Effector memory CD4-positive, alpha-beta T cell (primary cell): ENCODE data around the gene TAF11L8.
"Not testable (repeated sequence)": the region's sequence is repeated elsewhere in the genome, so short reads cannot be mapped to it uniquely, and the experiment has no call there.

Experiments used
- DNase-seq, 3 donors: peaks; one replicate each; pipeline ENCODE4 v3.0.0-alpha.2; 2020
- H3K27ac ChIP-seq: 2 replicates; pipeline ENCODE4 v1.7.0; 2013; ENCODE audit warnings: mild to moderate bottlenecking, low read length, moderate library complexity; ENCODE audit not compliant: insufficient read depth, poor library complexity, severe bottlenecking
- H3K27me3 ChIP-seq: replicated peaks from 2 replicates; pipeline ENCODE4 v1.7.0; 2013; ENCODE audit warnings: mild to moderate bottlenecking, low read length; ENCODE audit not compliant: insufficient read depth, control insufficient read depth, poor library complexity, severe bottlenecking
- H3K36me3 ChIP-seq: 2 replicates; pipeline ENCODE4 v1.7.0; 2013; ENCODE audit warnings: mild to moderate bottlenecking, low read length, moderate library complexity; ENCODE audit not compliant: control insufficient read depth, insufficient read depth
- H3K4me1 ChIP-seq: 2 replicates; pipeline ENCODE4 v1.7.0; 2013; ENCODE audit warnings: low read length, mild to moderate bottlenecking; ENCODE audit not compliant: control insufficient read depth, insufficient read depth, poor library complexity, severe bottlenecking
- H3K4me3 ChIP-seq: 2 replicates; pipeline ENCODE4 v1.7.0; 2013; ENCODE audit warnings: low read length, low read depth, mild to moderate bottlenecking; ENCODE audit not compliant: insufficient read depth, poor library complexity, severe bottlenecking
- H3K9me3 ChIP-seq: 2 replicates; pipeline ENCODE4 v1.7.0; 2013; ENCODE audit warnings: mild to moderate bottlenecking, low read length, moderate library complexity; ENCODE audit not compliant: control insufficient read depth

TAF11L8 gene

DNA sequence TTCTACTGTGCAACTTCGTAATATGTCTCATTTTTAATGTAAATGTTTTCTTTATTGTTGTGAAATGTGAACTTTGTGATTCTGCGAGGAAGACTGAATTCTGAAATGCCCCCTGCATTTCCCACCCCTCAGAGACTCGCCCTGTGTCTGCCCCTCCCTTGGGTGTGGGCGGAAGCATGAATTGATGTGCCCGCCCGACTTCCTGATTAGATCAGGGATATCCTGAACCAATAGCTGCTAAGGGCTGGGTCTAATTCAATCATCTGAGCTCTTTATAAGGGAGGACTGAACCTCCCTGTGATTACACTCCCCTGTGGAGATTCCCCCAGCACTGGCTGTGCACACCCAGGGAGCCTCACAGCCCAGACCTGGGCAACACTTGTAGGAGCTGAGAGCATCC is 13.1 kb upstream of the TAF11L8 start, which contains the start of gene TAF11L11:
TAF11L11 (plus strand) TSS at position 304 of the 400 bp plus-strand sequence.
- H3K4me1 ChIP-seq, H3K36me3 ChIP-seq, DNase-seq, H3K27me3 ChIP-seq, H3K9me3 ChIP-seq, H3K4me3 ChIP-seq, H3K27ac ChIP-seq: not testable (repeated sequence)

DNA sequence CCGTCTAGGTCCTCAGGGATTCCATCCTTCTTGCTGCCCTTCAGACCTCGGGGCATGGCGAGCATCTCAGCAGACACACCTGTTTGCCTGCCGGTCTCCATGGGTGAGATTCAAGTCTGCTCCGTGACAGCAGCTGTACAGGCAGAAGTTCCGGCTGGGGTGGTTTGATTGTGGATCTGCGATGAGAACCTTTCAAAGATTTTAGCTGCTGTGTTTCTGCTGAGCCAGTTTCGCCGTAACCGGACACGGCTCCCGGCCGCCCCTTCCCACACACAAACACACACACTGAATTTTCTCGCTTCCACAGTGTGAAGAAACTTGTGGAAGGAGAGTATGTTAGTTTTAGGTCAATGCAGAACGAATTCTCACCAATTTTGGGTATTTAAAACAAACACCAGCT is 7.0 kb upstream of the TAF11L8 start, which contains the start of gene TAF11L10:
TAF11L10 (minus strand) TSS at position 101 of the 400 bp plus-strand sequence.
- not testable (repeated sequence) for H3K36me3 ChIP-seq, H3K27me3 ChIP-seq

DNA sequence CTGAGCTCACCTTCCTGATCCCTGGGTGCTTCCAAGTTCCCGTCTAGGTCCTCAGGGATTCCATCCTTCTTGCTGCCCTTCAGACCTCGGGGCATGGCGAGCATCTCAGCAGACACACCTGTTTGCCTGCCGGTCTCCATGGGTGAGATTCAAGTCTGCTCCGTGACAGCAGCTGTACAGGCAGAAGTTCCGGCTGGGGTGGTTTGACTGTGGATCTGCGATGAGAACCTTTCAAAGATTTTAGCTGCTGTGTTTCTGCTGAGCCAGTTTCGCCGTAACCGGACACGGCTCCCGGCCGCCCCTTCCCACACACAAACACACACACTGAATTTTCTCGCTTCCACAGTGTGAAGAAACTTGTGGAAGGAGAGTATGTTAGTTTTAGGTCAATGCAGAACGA is 3.5 kb upstream of the TAF11L8 start, which contains the start of gene TAF11L9:
TAF11L9 (minus strand) TSS at position 140 of the 400 bp plus-strand sequence.
- H3K9me3 ChIP-seq, H3K4me3 ChIP-seq, DNase-seq, H3K4me1 ChIP-seq, H3K27ac ChIP-seq, H3K27me3 ChIP-seq, H3K36me3 ChIP-seq: not testable (repeated sequence)

More for the DNA sequence above, 7.0 kb upstream of the TAF11L8 start, which contains the start of gene TAF11L10:
- H3K4me3 ChIP-seq, H3K9me3 ChIP-seq, DNase-seq, H3K27ac ChIP-seq, H3K4me1 ChIP-seq: not testable (repeated sequence)

DNA sequence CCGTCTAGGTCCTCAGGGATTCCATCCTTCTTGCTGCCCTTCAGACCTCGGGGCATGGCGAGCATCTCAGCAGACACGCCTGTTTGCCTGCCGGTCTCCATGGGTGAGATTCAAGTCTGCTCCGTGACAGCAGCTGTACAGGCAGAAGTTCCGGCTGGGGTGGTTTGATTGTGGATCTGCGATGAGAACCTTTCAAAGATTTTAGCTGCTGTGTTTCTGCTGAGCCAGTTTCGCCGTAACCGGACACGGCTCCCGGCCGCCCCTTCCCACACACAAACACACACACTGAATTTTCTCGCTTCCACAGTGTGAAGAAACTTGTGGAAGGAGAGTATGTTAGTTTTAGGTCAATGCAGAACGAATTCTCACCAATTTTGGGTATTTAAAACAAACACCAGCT is 5.1 kb downstream of the TAF11L8 start, which contains the start of gene TAF11L7:
TAF11L7 (minus strand) TSS at position 101 of the 400 bp plus-strand sequence.
- H3K36me3 ChIP-seq, H3K4me1 ChIP-seq, H3K27me3 ChIP-seq, H3K9me3 ChIP-seq, H3K27ac ChIP-seq, DNase-seq, H3K4me3 ChIP-seq: not testable (repeated sequence)
